ENCODE measurements around the gene KRT76.

DNA sequence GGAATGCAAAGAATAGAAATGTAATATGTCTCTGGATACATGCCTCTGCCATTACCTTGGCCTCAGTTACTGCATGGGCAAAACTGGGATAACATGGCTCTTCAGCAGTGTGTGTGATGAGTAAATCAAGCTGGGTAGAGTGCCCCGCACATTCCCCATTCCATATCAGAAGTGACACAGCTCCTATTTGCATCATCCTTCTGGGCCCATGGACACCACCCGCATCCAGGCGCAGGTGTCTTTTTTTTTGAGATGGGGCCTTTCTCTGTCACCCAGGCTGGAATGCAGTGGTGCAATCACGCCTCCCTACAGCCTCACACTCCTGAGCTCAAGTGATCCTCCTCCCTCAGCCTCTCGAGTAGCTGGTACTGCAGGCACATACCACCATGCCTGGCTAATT is 31.6 kb downstream of the KRT76 start:
- TF ChIP-seq CTCF (IDR thresholded peaks at IDR 0.05; ENCODE audit: borderline replicate concordance, extremely low read depth, low read length, poor library complexity, severe bottlenecking): no peak
- no peak for TF ChIP-seq EZH2 (IDR thresholded peaks at IDR 0.05; ENCODE audit: borderline replicate concordance, low read depth, low read length, severe bottlenecking)

All from DND-41 (cell line).